Measurements from ENCODE around the gene FBXO28.

FBXO28 gene

GRCh38 chr1:224138198-224138597 lies 24.3 kb downstream of the FBXO28 start:
- no peaks in the 10 kb centered on the region for H3K4me1 ChIP-seq (ENCODE audit: control insufficient read depth, insufficient read depth, low read depth, low read length)
- no peak overlapping the region for H2BK5ac ChIP-seq (ENCODE audit: low read depth, low read length, poor library complexity, severe bottlenecking)
- no peak overlapping the region for H3K9ac ChIP-seq (ENCODE audit: low read length)
- WGBS, result 100% methylated on average over 2 of the region's 3 CpGs
- H3K23ac ChIP-seq (ENCODE audit: low read length in 2 of 2), result no peak overlapping the region
- H2AK5ac ChIP-seq (ENCODE audit: low read length, severe bottlenecking), result no peak overlapping the region
- no peak overlapping the region for H3K4ac ChIP-seq (ENCODE audit: low read depth in 1 of 2, low read length in 2 of 2)
- H3K4me3 ChIP-seq (ENCODE audit: insufficient read depth in 1 of 2, low read depth in 1 of 2, low read length in 2 of 2), result no peak overlapping the region
- no peak for DNase-seq
- H2AFZ ChIP-seq (ENCODE audit: low read depth, low read length), result no peak overlapping the region
- no peak overlapping the region for H3K18ac ChIP-seq (ENCODE audit: low read depth in 1 of 2, low read length in 2 of 2)
- H2BK12ac ChIP-seq (ENCODE audit: low read length in 2 of 2), result no peak overlapping the region
- H2BK120ac ChIP-seq (ENCODE audit: low read depth, low read length), result no peak overlapping the region
- peaks cover 17% of the 10 kb centered on the region for H3K79me1 ChIP-seq (replicated peaks; ENCODE audit: low read length, poor library complexity, severe bottlenecking)
- no peak overlapping the region for H2BK15ac ChIP-seq (ENCODE audit: low read depth, poor library complexity, severe bottlenecking)
- H3K9me3 ChIP-seq (ENCODE audit: control insufficient read depth, low read length), result no peaks in the 10 kb centered on the region
- no peak overlapping the region for H4K8ac ChIP-seq (ENCODE audit: low read length)
- H3K4me2 ChIP-seq (ENCODE audit: low read length, poor library complexity, severe bottlenecking), result no peak overlapping the region
- no peak overlapping the region for H3K14ac ChIP-seq (ENCODE audit: low read length in 2 of 2)
- H4K91ac ChIP-seq (ENCODE audit: low read length), result no peak overlapping the region
- H3K27me3 ChIP-seq (ENCODE audit: control insufficient read depth in 1 of 2, insufficient read depth in 1 of 2, low read length in 2 of 2), result no peaks in the 10 kb centered on the region
- peaks cover 29 to 59% of the 10 kb centered on the region in 2 experiments for H3K36me3 ChIP-seq (ENCODE audit: control insufficient read depth in 1 of 2, insufficient read depth in 2 of 2, low read depth in 1 of 2, low read length in 2 of 2)
- no peak overlapping the region for H3K27ac ChIP-seq (ENCODE audit: low read length, poor library complexity, severe bottlenecking)

GRCh38 chr1:224141693-224142092 lies 27.8 kb downstream of the FBXO28 start:
- Histone ChIP-seq H4K91ac (ENCODE audit: low read length) (no peak overlapping the region), H3K14ac (ENCODE audit: low read length in 2 of 2) (no peak overlapping the region), H4K8ac (ENCODE audit: low read length) (no peak overlapping the region), H3K4ac (ENCODE audit: low read depth in 1 of 2, low read length in 2 of 2) (no peak overlapping the region), H3K4me1 (ENCODE audit: control insufficient read depth, insufficient read depth, low read depth, low read length) (no peaks in the 10 kb centered on the region), H3K27me3 (ENCODE audit: control insufficient read depth in 1 of 2, insufficient read depth in 1 of 2, low read length in 2 of 2) (no peaks in the 10 kb centered on the region), H2BK5ac (ENCODE audit: low read depth, low read length, poor library complexity, severe bottlenecking) (no peak overlapping the region), H2AK5ac (ENCODE audit: low read length, severe bottlenecking) (no peak overlapping the region), H2BK15ac (ENCODE audit: low read depth, poor library complexity, severe bottlenecking) (no peak overlapping the region), H3K9me3 (ENCODE audit: control insufficient read depth, low read length) (no peaks in the 10 kb centered on the region), H3K4me2 (ENCODE audit: low read length, poor library complexity, severe bottlenecking) (no peak overlapping the region), H2AFZ (ENCODE audit: low read depth, low read length) (no peak overlapping the region), H3K36me3 (ENCODE audit: control insufficient read depth in 1 of 2, insufficient read depth in 2 of 2, low read depth in 1 of 2, low read length in 2 of 2) (peaks cover 36 to 42% of the 10 kb centered on the region in 2 experiments), H3K4me3 (ENCODE audit: insufficient read depth in 1 of 2, low read depth in 1 of 2, low read length in 2 of 2) (no peak overlapping the region), H3K27ac (ENCODE audit: low read length, poor library complexity, severe bottlenecking) (no peak overlapping the region), H3K9ac (ENCODE audit: low read length) (no peak overlapping the region), H3K79me1 (replicated peaks; ENCODE audit: low read length, poor library complexity, severe bottlenecking) (peaks cover 18% of the 10 kb centered on the region), H3K23ac (ENCODE audit: low read length in 2 of 2) (no peak overlapping the region), H3K18ac (ENCODE audit: low read depth in 1 of 2, low read length in 2 of 2) (no peak overlapping the region), H2BK120ac (ENCODE audit: low read depth, low read length) (no peak overlapping the region), H2BK12ac (ENCODE audit: low read length in 2 of 2) (no peak overlapping the region)
- 97% methylated on average over 3 of the region's 3 CpGs for WGBS
- no peak for DNase-seq

- Histone ChIP-seq H3K4me2 (ENCODE audit: low read length, poor library complexity, severe bottlenecking) (no peak overlapping the region), H4K8ac (ENCODE audit: low read length) (no peak overlapping the region), H3K4ac (ENCODE audit: low read depth in 1 of 2, low read length in 2 of 2) (no peak overlapping the region), H2BK5ac (ENCODE audit: low read depth, low read length, poor library complexity, severe bottlenecking) (no peak overlapping the region), H3K4me3 (ENCODE audit: insufficient read depth in 1 of 2, low read depth in 1 of 2, low read length in 2 of 2) (no peak overlapping the region), H2BK120ac (ENCODE audit: low read depth, low read length) (no peak overlapping the region), H2AK5ac (ENCODE audit: low read length, severe bottlenecking) (no peak overlapping the region), H3K36me3 (ENCODE audit: control insufficient read depth in 1 of 2, insufficient read depth in 2 of 2, low read depth in 1 of 2, low read length in 2 of 2) (peaks cover 9 to 33% of the 10 kb centered on the region in 2 experiments), H3K27ac (ENCODE audit: low read length, poor library complexity, severe bottlenecking) (no peak overlapping the region), H2BK12ac (ENCODE audit: low read length in 2 of 2) (no peak overlapping the region), H4K91ac (ENCODE audit: low read length) (no peak overlapping the region), H3K18ac (ENCODE audit: low read depth in 1 of 2, low read length in 2 of 2) (no peak overlapping the region), H3K23ac (ENCODE audit: low read length in 2 of 2) (no peak overlapping the region), H3K4me1 (ENCODE audit: control insufficient read depth, insufficient read depth, low read depth, low read length) (no peaks in the 10 kb centered on the region), H3K14ac (ENCODE audit: low read length in 2 of 2) (no peak overlapping the region), H3K79me1 (replicated peaks; ENCODE audit: low read length, poor library complexity, severe bottlenecking) (peaks cover 14% of the 10 kb centered on the region), H3K9ac (ENCODE audit: low read length) (no peak overlapping the region), H3K9me3 (ENCODE audit: control insufficient read depth, low read length) (no peaks in the 10 kb centered on the region), H2BK15ac (ENCODE audit: low read depth, poor library complexity, severe bottlenecking) (no peak overlapping the region), H2AFZ (ENCODE audit: low read depth, low read length) (no peak overlapping the region), H3K27me3 (ENCODE audit: control insufficient read depth in 1 of 2, insufficient read depth in 1 of 2, low read length in 2 of 2) (no peaks in the 10 kb centered on the region)
- DNase-seq, result no peak
- WGBS, result 69% methylated on average over 1 of the region's 1 CpG
These were observed 35.8 kb downstream of the FBXO28 start for GRCh38 chr1:224149709-224150108.

- over 99% methylated on average over 3 of the region's 3 CpGs for WGBS
- no peak for DNase-seq
These were observed 37.2 kb downstream of the FBXO28 start for GRCh38 chr1:224151117-224151516.

More at GRCh38 chr1:224151117-224151516, 37.2 kb downstream of the FBXO28 start:
- Histone ChIP-seq H2BK120ac (ENCODE audit: low read depth, low read length) (no peak overlapping the region), H2BK5ac (ENCODE audit: low read depth, low read length, poor library complexity, severe bottlenecking) (no peak overlapping the region), H3K4ac (ENCODE audit: low read depth in 1 of 2, low read length in 2 of 2) (no peak overlapping the region), H4K8ac (ENCODE audit: low read length) (no peak overlapping the region), H3K23ac (ENCODE audit: low read length in 2 of 2) (no peak overlapping the region), H3K14ac (ENCODE audit: low read length in 2 of 2) (no peak overlapping the region), H2BK15ac (ENCODE audit: low read depth, poor library complexity, severe bottlenecking) (no peak overlapping the region), H3K79me1 (replicated peaks; ENCODE audit: low read length, poor library complexity, severe bottlenecking) (peaks cover 14% of the 10 kb centered on the region), H3K36me3 (ENCODE audit: control insufficient read depth in 1 of 2, insufficient read depth in 2 of 2, low read depth in 1 of 2, low read length in 2 of 2) (peaks cover 4 to 33% of the 10 kb centered on the region in 2 experiments), H3K9me3 (ENCODE audit: control insufficient read depth, low read length) (no peaks in the 10 kb centered on the region), H2AFZ (ENCODE audit: low read depth, low read length) (no peak overlapping the region), H3K4me1 (ENCODE audit: control insufficient read depth, insufficient read depth, low read depth, low read length) (no peaks in the 10 kb centered on the region), H2AK5ac (ENCODE audit: low read length, severe bottlenecking) (no peak overlapping the region), H3K4me3 (ENCODE audit: insufficient read depth in 1 of 2, low read depth in 1 of 2, low read length in 2 of 2) (no peak overlapping the region), H3K4me2 (ENCODE audit: low read length, poor library complexity, severe bottlenecking) (no peak overlapping the region), H2BK12ac (ENCODE audit: low read length in 2 of 2) (no peak overlapping the region), H3K18ac (ENCODE audit: low read depth in 1 of 2, low read length in 2 of 2) (no peak overlapping the region), H3K9ac (ENCODE audit: low read length) (no peak overlapping the region), H3K27me3 (ENCODE audit: control insufficient read depth in 1 of 2, insufficient read depth in 1 of 2, low read length in 2 of 2) (no peaks in the 10 kb centered on the region), H3K27ac (ENCODE audit: low read length, poor library complexity, severe bottlenecking) (no peak overlapping the region), H4K91ac (ENCODE audit: low read length) (no peak overlapping the region)
